ENCODE results near the gene RB1.

DNA sequence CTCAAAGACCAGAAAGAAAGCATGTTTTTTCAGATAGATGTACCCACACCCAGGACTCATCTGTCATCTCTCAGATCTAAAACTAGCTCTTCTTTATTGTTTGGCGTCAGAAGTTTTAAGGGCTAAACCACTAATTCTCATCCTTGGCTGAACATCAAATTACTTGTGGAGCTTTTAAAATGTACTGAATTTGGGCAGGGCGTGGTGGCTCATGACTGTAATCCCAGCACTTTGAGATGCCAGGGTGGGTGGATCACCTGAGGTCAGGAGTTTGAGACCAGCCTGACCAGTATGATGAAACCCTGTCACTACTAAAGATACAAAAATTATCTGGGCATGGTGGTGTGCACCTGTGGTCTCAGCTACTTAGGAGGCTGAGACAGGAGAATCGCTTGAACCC, 181.9 kb downstream of the RB1 start:
- TF ChIP-seq, protein P1, sequence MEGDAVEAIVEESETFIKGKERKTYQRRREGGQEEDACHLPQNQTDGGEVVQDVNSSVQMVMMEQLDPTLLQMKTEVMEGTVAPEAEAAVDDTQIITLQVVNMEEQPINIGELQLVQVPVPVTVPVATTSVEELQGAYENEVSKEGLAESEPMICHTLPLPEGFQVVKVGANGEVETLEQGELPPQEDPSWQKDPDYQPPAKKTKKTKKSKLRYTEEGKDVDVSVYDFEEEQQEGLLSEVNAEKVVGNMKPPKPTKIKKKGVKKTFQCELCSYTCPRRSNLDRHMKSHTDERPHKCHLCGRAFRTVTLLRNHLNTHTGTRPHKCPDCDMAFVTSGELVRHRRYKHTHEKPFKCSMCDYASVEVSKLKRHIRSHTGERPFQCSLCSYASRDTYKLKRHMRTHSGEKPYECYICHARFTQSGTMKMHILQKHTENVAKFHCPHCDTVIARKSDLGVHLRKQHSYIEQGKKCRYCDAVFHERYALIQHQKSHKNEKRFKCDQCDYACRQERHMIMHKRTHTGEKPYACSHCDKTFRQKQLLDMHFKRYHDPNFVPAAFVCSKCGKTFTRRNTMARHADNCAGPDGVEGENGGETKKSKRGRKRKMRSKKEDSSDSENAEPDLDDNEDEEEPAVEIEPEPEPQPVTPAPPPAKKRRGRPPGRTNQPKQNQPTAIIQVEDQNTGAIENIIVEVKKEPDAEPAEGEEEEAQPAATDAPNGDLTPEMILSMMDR (conservative IDR thresholded peaks at IDR 0.05; ENCODE audit: low read length): no peak
- TF ChIP-seq EZH2phosphoT487 (IDR thresholded peaks at IDR 0.05; ENCODE audit: borderline replicate concordance, low read depth, low read length): no peak

Measured in OCI-LY7 (cell line).